Embryonic facial prominence (tissue), 1 donor: ENCODE results near the gene PCNP.
"Not testable (repeated sequence)": the region's sequence is repeated elsewhere in the genome, so short reads cannot be mapped to it uniquely, and the experiment has no call there.

ENCODE experiments used
- DNase-seq: peaks from one replicate; pipeline ENCODE4 v3.0.0-alpha.2; 2016; ENCODE audit errors: extremely low spot score

The PCNP gene

GRCh38 chr3:101633186-101633585, 59.2 kb downstream of the PCNP start:
- DNase-seq: no peak

- no peak for DNase-seq
These were observed 60.7 kb downstream of the PCNP start for GRCh38 chr3:101634591-101635196.

- no peak for DNase-seq
These were observed 61.4 kb downstream of the PCNP start for GRCh38 chr3:101635345-101635744.

- DNase-seq: no peak
These were observed 62.2 kb downstream of the PCNP start for GRCh38 chr3:101635954-101636798.

GRCh38 chr3:101637451-101637850, 63.5 kb downstream of the PCNP start:
- DNase-seq: no peak

GRCh38 chr3:101638261-101638745, 64.3 kb downstream of the PCNP start:
- no peak for DNase-seq

- no peak for DNase-seq
These were observed 65.4 kb downstream of the PCNP start for GRCh38 chr3:101639280-101639963.

- no peak for DNase-seq
These were observed 66.3 kb downstream of the PCNP start for GRCh38 chr3:101640256-101640655.

- not testable (repeated sequence) for DNase-seq
These were observed 67.6 kb downstream of the PCNP start for GRCh38 chr3:101641397-101642115.

- DNase-seq: no peak
These were observed 68.5 kb downstream of the PCNP start for GRCh38 chr3:101642441-101642840.

GRCh38 chr3:101643009-101643844, 69.2 kb downstream of the PCNP start:
- no peak for DNase-seq
